Neural crest cell (in vitro differentiated cells): ENCODE measurements around the gene RRP1. TPM values are rescaled to one million over a fixed set of nuclear protein-coding genes. Genes with fewer than 3 reads are reported as not detected.

Experiments
- DNase-seq: peaks from one replicate; pipeline ENCODE4 v3.0.0; 2021; ENCODE audit warnings: low read depth, mixed read lengths, low spot score
- H3K27ac Mint-ChIP-seq: one replicate; pipeline ENCODE4 v1.8.0; 2021; ENCODE audit warnings: mild to moderate bottlenecking, mixed read lengths; ENCODE audit not compliant: unreplicated experiment
- H3K27me3 Mint-ChIP-seq: 2 replicates; pipeline ENCODE4 v1.8.0; 2021; ENCODE audit warnings: low read depth, mild to moderate bottlenecking, mixed read lengths
- H3K36me3 Mint-ChIP-seq: 2 replicates; pipeline ENCODE4 v1.8.0; 2021; ENCODE audit warnings: low read depth, mild to moderate bottlenecking, mixed read lengths
- H3K4me1 Mint-ChIP-seq: 2 replicates; pipeline ENCODE4 v1.8.0; 2021; ENCODE audit warnings: mixed read lengths
- H3K4me3 Mint-ChIP-seq: one replicate; pipeline ENCODE4 v1.8.0; 2021; ENCODE audit warnings: mild to moderate bottlenecking, mixed read lengths
- H3K9me3 Mint-ChIP-seq: 2 replicates; pipeline ENCODE4 v1.8.0; 2021; ENCODE audit warnings: mixed read lengths
- total RNA-seq: library from RNA; stranded (reverse); gene quantifications from 2 replicates; pipeline ENCODE4 v1.2.1, GENCODE V29; 2021
- TF ChIP-seq, protein P1 (sequence below): fragments of 200-600 bp; sonication (generic); conservative IDR thresholded peaks from 2 replicates; pipeline ENCODE4 v1.5.0; 2021; ENCODE audit warnings: antibody characterized with exemption, mild to moderate bottlenecking

The RRP1 gene
- total RNA-seq, 1 donor from 2014 or later, result 49.0 TPM

DNA sequence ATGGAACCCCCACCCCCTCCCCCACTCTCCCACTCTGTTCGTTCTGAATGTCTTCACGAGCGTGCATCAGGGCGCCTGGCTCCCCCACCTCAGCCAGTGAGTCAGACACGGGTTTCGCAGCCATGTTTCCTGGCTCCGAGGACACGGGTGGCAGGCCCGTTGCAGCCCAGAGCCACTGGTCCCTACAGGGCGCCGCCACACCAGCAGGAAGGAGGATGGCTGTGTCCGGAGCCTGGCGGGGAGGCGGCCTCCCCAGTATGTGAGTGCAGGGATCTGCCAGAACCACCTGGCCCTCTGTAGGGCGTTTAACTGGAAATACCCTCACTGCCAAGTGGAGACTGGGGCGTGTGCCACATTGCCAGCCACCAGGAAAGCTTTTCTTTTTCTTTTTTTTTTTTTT, 31.8 kb upstream of the RRP1 start:
- no peaks in the 10 kb centered on the region for H3K4me1 Mint-ChIP-seq
- H3K36me3 Mint-ChIP-seq, result no peaks in the 10 kb centered on the region
- no peak overlapping the region for H3K27ac Mint-ChIP-seq
- no peak overlapping the region for H3K4me3 Mint-ChIP-seq
- no peaks in the 10 kb centered on the region for H3K27me3 Mint-ChIP-seq
- H3K9me3 Mint-ChIP-seq, result no peaks in the 10 kb centered on the region
- no peak for DNase-seq
- TF ChIP-seq, protein P1, sequence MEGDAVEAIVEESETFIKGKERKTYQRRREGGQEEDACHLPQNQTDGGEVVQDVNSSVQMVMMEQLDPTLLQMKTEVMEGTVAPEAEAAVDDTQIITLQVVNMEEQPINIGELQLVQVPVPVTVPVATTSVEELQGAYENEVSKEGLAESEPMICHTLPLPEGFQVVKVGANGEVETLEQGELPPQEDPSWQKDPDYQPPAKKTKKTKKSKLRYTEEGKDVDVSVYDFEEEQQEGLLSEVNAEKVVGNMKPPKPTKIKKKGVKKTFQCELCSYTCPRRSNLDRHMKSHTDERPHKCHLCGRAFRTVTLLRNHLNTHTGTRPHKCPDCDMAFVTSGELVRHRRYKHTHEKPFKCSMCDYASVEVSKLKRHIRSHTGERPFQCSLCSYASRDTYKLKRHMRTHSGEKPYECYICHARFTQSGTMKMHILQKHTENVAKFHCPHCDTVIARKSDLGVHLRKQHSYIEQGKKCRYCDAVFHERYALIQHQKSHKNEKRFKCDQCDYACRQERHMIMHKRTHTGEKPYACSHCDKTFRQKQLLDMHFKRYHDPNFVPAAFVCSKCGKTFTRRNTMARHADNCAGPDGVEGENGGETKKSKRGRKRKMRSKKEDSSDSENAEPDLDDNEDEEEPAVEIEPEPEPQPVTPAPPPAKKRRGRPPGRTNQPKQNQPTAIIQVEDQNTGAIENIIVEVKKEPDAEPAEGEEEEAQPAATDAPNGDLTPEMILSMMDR, result no peak

DNA sequence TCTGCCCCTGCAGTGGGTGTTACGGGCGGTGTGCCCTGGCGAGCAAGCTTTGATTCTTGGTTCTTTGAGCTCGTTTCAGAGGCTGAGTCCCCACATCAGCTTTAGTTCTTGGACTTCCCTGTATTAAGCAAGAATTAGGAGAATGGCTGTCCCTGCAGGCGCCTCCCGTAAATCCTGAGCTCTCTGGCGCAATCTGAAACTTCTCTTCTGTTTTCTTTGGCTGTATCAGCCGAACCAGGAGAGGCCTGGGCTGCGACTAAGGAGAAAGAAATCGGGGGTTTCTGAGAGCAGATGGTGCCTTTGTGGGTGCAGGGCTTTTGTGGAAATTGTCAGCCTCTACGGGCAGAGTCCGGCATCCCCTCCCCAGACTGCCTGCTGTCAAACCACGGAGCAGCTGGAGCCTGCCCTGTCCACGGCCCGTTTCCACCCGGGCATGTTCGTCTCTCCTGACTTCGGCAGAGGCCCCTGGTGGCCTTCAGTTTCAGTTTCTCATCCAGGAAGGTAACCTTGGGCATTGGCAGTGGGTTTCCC, 31.2 kb upstream of the RRP1 start:
- Mint-ChIP-seq H3K4me1 (no peaks in the 10 kb centered on the region), H3K9me3 (no peaks in the 10 kb centered on the region), H3K27me3 (no peaks in the 10 kb centered on the region), H3K36me3 (no peaks in the 10 kb centered on the region), H3K27ac (no peak overlapping the region), H3K4me3 (no peak overlapping the region)
- TF ChIP-seq, protein P1, result no peak
- no peak for DNase-seq

DNA sequence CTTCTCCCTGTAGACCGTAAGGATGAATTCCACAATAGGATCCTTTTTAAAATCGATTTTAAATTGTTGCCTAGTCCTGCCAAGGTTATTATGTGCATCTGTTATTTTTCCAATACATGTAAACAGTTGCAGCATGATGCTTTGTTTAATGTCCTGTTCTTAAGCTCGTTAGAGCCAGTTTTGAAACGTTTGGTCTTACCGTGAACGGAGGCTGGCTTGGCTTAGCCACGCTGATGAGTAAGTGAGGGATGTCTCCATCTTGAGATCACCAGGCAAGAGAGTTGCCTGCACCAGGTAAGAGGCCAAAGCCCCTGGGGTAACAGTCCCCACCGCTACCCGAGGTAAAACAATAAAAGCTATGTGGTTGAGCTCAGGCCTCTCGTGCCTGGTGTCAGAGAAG, 30.6 kb upstream of the RRP1 start:
- TF ChIP-seq, protein P1, result no peak
- Mint-ChIP-seq H3K4me3 (no peak overlapping the region), H3K27me3 (no peaks in the 10 kb centered on the region), H3K9me3 (no peaks in the 10 kb centered on the region), H3K4me1 (no peaks in the 10 kb centered on the region), H3K36me3 (no peaks in the 10 kb centered on the region), H3K27ac (no peak overlapping the region)
- DNase-seq, result no peak

DNA sequence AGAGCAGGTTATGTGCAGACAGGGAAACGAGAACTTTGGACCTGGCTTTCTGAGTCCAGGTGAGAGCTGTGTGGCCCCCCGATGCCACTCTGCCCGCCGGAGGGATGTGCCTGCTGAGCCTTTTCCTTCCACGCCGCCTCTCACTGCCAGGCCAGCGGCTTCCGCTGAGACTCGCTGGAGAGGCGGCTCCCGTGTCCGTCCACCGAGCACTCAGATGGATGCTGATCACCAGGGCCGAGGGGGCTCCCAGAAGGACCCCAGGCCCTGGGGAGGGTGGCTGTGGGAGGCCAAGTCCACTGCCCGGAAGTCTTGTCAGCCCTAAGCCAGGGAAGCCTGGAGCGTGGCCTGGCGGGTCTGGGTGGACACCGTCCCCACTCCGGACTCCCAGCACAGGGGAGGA, 29.7 kb upstream of the RRP1 start:
- Mint-ChIP-seq H3K27ac (no peak overlapping the region), H3K36me3 (no peaks in the 10 kb centered on the region), H3K27me3 (no peaks in the 10 kb centered on the region), H3K4me3 (no peak overlapping the region), H3K9me3 (no peaks in the 10 kb centered on the region), H3K4me1 (no peaks in the 10 kb centered on the region)
- no peak for DNase-seq
- TF ChIP-seq, protein P1, result no peak

DNA sequence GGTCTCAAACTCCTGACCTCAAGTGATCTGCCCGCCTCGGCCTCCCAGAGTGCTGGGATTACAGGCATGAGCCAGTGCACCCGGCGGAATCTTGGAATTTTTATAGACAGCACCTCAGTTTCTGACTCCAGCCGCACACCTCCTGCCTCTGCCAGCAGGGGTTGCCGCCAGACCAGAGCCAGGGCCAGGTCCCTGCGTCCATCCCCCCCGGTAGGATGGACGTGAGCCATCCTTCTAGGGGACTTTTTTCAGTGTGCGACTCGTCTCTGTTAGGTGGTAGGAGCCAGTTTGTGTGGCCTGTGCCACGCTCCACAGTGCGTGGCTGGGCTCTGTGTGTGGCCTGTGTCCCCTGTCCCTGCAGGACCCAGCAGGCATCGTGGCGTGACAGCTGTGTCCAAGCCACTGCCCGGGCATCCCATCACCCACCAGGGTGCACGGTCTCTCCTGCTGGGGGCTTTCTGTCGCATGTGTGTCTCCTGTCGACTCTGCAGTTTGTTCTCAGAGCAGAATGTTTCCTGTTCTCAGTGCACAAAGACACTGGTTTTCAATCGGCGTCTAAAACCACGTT, 28.9 kb upstream of the RRP1 start:
- no peaks in the 10 kb centered on the region for H3K36me3 Mint-ChIP-seq
- DNase-seq, result no peak
- TF ChIP-seq, protein P1, result no peak
- H3K4me3 Mint-ChIP-seq, result no peak overlapping the region
- no peaks in the 10 kb centered on the region for H3K27me3 Mint-ChIP-seq
- no peak overlapping the region for H3K27ac Mint-ChIP-seq
- H3K4me1 Mint-ChIP-seq, result no peaks in the 10 kb centered on the region
- no peaks in the 10 kb centered on the region for H3K9me3 Mint-ChIP-seq
